RWPE1 (cell line): Measurements from ENCODE around the gene TAOK2.
A peak's percentile ranks its signal among the peaks of the same experiment; 100 is the strongest.

Experiments used
- CTCF ChIA-PET: fragments of 350-600 bp; sonication (Branson Sonifier 250); formaldehyde crosslinking; extraction: SDS; loops from one replicate; lab custom pipeline; 2021; lab: Yijun Ruan, JAX
- POLR2A ChIA-PET: fragments of 400-600 bp; formaldehyde crosslinking; extraction: SDS; loops from one replicate; lab custom pipeline; 2020; ENCODE audit warnings: antibody characterized with exemption; ENCODE audit not compliant: low non-redundant PET; lab: Yijun Ruan, JAX
- DNase-seq: peaks from one replicate; pipeline ENCODE4 v3.0.0; 2012; ENCODE audit warnings: low spot score
- H3K27ac ChIP-seq: fragments of 450-650 bp; 2 replicates; pipeline ENCODE4 v1.5.1; 2017
- TF ChIP-seq, protein P1 (sequence below): fragments of 450-650 bp; conservative IDR thresholded peaks from 2 replicates; pipeline ENCODE4 v1.5.1; 2017; ENCODE audit warnings: low read depth, mild to moderate bottlenecking

Gene TAOK2

DNA sequence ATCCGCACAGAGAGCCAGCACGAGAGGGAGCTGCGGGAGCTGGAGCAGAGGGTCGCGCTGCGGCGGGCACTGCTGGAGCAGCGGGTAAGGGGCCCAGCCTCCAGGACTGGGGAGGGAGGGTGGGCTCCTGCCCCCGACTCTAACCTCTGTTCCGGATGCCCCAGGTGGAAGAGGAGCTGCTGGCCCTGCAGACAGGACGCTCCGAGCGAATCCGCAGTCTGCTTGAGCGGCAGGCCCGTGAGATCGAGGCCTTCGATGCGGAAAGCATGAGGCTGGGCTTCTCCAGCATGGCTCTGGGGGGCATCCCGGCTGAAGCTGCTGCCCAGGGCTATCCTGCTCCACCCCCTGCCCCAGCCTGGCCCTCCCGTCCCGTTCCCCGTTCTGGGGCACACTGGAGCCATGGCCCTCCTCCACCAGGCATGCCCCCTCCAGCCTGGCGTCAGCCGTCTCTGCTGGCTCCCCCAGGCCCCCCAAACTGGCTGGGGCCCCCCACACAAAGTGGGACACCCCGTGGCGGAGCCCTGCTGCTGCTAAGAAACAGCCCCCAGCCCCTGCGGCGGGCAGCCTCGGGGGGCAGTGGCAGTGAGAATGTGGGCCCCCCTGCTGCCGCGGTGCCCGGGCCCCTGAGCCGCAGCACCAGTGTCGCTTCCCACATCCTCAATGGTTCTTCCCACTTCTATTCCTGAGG lies 17.4 kb downstream of the TAOK2 start:
- no peak for DNase-seq
- H3K27ac ChIP-seq = peak overlapping the region; percentile 97
- ChIA-PET CTCF (no interaction called here), POLR2A (no interaction called here)
- TF ChIP-seq, protein P1, sequence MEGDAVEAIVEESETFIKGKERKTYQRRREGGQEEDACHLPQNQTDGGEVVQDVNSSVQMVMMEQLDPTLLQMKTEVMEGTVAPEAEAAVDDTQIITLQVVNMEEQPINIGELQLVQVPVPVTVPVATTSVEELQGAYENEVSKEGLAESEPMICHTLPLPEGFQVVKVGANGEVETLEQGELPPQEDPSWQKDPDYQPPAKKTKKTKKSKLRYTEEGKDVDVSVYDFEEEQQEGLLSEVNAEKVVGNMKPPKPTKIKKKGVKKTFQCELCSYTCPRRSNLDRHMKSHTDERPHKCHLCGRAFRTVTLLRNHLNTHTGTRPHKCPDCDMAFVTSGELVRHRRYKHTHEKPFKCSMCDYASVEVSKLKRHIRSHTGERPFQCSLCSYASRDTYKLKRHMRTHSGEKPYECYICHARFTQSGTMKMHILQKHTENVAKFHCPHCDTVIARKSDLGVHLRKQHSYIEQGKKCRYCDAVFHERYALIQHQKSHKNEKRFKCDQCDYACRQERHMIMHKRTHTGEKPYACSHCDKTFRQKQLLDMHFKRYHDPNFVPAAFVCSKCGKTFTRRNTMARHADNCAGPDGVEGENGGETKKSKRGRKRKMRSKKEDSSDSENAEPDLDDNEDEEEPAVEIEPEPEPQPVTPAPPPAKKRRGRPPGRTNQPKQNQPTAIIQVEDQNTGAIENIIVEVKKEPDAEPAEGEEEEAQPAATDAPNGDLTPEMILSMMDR = no peak

DNA sequence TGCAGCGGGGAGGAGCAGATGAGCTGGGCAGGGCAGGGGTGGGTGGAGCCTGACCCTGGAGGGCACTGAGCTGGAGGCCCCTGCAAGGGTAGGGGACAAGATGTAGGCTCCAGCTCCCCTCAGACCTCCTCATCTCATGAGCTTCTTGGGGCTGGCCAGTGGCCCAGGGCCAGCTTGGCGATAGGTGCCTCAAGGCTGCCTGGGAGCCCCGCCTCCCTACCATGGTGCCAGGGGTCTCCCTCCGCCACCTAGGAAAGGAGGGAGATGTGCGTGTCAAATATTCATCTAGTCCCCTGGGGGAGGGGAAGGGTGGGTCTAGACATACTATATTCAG lies 17.9 kb downstream of the TAOK2 start:
- POLR2A ChIA-PET = no interaction called here
- CTCF ChIA-PET = no interaction called here
- TF ChIP-seq, protein P1 = no peak
- peak overlapping the region; percentile 97 for H3K27ac ChIP-seq
- no peak for DNase-seq

DNA sequence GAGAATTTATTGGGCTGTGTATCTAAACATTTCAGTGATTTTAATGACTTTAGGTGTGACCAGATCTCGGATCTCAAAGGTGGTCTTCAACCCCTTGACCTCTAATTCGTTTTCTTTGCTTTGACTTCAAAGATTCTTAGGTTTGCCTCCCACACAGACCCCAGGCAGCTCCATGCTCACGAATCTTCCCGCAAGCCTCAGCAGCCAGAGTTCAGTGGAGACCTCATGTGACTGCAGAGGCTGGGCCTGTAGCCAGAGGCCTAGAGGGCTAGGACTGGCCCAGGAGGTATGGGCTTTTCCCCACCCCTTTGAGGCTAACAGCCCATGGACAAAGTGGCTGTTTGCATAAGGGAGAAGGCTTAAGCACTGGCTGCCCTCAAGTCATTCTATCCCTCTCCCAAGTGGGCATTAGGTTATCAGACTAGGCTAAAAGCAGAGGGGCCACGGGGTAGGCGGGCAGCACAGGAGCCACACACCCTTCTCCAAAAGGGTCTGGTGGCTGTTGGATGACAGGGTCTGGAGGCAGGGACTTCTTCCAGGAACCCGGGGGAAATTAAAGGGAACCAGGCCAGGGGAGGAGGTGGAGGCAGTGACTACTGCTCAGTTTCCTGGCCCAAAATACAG lies 18.8 kb downstream of the TAOK2 start:
- ChIA-PET POLR2A (interaction anchor here (0.5 to 0.6 kb wide), 2 partner anchors 92 to 93 kb away, joined by 3 to 5 read pairs; partner anchors contain the start of gene SEZ6L2), CTCF (no interaction called here)
- TF ChIP-seq, protein P1 = no peak
- no peak for DNase-seq
- H3K27ac ChIP-seq = peak overlapping the region; percentile 97

DNA sequence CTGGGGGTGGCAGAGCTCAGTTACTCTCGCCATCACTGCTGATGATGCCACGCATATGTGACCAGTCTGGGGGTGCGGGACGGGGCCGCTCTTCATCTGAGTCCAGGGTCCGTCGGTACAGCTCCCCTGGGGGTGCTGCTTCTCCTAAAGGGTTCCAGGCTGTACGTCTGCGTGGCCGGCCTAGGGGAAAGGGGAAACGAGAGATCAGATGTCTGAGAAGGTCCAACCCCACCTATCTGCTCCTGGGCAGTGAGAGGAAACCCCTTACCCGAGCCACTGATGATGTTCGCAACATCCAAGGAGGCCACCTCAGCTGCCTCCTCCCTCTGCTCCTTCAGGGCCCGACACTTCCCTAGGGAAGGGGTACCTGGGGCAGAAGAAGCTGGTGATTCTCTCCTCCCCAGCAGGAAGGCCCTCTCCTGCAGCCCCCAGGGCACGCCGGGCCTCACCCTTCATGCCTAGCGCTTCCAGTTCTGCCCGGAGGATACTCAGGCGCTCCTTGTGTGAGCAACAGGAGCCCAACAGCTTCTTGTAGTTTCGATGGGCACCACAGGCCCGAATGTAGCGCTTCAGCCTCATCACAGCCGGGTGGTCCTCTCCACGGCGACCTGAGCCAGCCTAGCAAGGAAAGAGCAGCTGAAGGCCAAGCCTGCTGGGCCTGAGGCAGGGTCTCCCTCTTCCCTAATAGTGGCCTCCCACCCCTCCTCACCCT lies 19.7 kb downstream of the TAOK2 start:
- TF ChIP-seq, protein P1 = no peak
- CTCF ChIA-PET = interaction anchor here (0.8 to 1.2 kb wide), 3 partner anchors 10 to 130 kb away, joined by 3 to 5 read pairs (median 4); partner anchors contain the start of genes C16orf92 and CDIPT
- POLR2A ChIA-PET = interaction anchor here (0.7 kb wide), 1 partner anchor 10 kb away, joined by 3 read pairs; no protein-coding TSS in a partner anchor
- H3K27ac ChIP-seq = peak overlapping the region; percentile 97
- DNase-seq = no peak

DNA sequence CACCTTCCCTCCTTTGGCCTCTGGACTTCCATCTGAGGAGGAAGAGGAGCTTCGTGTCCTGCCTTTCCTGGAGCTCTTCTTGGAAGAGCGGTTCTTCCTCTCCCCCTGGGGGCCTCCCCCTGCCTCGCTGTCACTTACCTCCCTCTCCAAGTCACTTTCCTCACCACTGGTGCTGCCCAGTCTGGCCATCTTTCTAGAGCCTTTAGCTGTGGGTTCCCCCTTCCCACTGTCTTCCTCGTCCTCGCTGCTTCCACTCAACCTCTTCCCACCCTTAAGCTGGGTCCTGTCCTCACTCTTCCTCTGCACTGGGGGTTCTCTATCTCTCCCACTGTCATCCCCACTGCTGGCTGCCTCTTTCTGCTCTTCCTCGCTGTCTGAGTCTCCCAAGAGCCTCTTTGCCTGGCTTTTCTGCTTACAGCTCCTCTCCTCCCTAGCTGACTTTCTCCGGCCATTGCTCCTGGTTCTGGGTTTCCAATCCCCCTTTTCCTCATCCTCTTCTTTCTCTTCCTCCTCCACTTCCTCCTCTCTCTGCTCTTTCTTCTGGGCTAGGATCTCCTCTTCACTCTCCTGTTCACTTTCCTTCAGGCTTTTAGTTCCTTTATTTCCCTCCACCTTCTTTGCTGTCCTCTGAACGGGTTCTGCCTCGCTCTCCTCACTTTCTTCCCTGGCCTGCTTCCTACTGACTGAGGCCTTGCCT lies 20.4 kb downstream of the TAOK2 start:
- H3K27ac ChIP-seq = peak overlapping the region; percentile 97
- TF ChIP-seq, protein P1 = no peak
- CTCF ChIA-PET = interaction anchor here (0.8 to 1.2 kb wide), 3 partner anchors 11 to 131 kb away, joined by 3 to 5 read pairs (median 4); partner anchors contain the start of genes C16orf92 and CDIPT
- no peak for DNase-seq
- POLR2A ChIA-PET = interaction anchor here (0.7 to 1.1 kb wide), 3 partner anchors 9 to 21 kb away, joined by 3 to 5 read pairs (median 3); partner anchors contain the start of gene TAOK2
